ENCODE measurements around the gene NPM1. TPM values are rescaled to one million over a fixed set of nuclear protein-coding genes. Genes with fewer than 3 reads are reported as not detected.
A peak's percentile ranks its signal among the peaks of the same experiment; 100 is the strongest.
"Not testable (repeated sequence)": the region's sequence is repeated elsewhere in the genome, so short reads cannot be mapped to it uniquely, and the experiment has no call there.

Gene NPM1
- total RNA-seq, 1 experiment from 2014 or later: 2,112 TPM

- peaks cover 13% of the 10 kb centered on the region for H3K36me3 ChIP-seq (ENCODE audit: control insufficient read depth, insufficient read depth, low read length)
- intact Hi-C loops (cut with micrococcal nuclease; ENCODE audit: unreplicated experiment): no loop called here
- Mint-ChIP-seq H3K4me1 (ENCODE audit: low read depth, unreplicated experiment) (peaks cover 8% of the 10 kb centered on the region), H3K36me3 (ENCODE audit: insufficient read depth, unreplicated experiment) (peaks cover 97% of the 10 kb centered on the region), H3K27me3 (ENCODE audit: insufficient read depth, unreplicated experiment) (no peaks in the 10 kb centered on the region), H3K4me3 (ENCODE audit: unreplicated experiment) (no peak overlapping the region), H3K9me3 (ENCODE audit: unreplicated experiment) (no peaks in the 10 kb centered on the region), H3K27ac (ENCODE audit: unreplicated experiment) (no peak overlapping the region)
- CTCF ChIA-PET: no interaction called here
- H3K4me1 ChIP-seq: peaks cover 25% of the 10 kb centered on the region
- no peaks in the 10 kb centered on the region for H3K27me3 ChIP-seq (replicated peaks; ENCODE audit: control insufficient read depth, insufficient read depth, low read length)
- BruUV-seq (replicated peaks): no TSS peak
- no peak for TF ChIP-seq CTCF (IDR thresholded peaks at IDR 0.05; ENCODE audit: insufficient read depth in 1 of 2, low read depth in 1 of 2, low read length in 1 of 2, severe bottlenecking in 1 of 2, unreplicated experiment in 1 of 2)
- no peak overlapping the region for H3K4me3 ChIP-seq (ENCODE audit: low read depth, low read length)
- POLR2A ChIA-PET: no interaction called here
- 0 out of 2 replicates have a peak, but pooled peaks cover 4% of the 10 kb centered on the region for H3K9me3 ChIP-seq
- no peak for DNase-seq
Measured at GRCh38 chr5:171397190-171397589, 9.5 kb downstream of the NPM1 start.

GRCh38 chr5:171397599-171397998, 9.9 kb downstream of the NPM1 start:
- H3K4me3 Mint-ChIP-seq (ENCODE audit: unreplicated experiment): no peak overlapping the region
- Histone ChIP-seq H3K36me3 (ENCODE audit: control insufficient read depth, insufficient read depth, low read length) (peaks cover 11% of the 10 kb centered on the region), H3K4me3 (ENCODE audit: low read depth, low read length) (no peak overlapping the region), H3K4me1 (peaks cover 25% of the 10 kb centered on the region), H3K9me3 (0 out of 2 replicates have a peak, but pooled peaks cover 4% of the 10 kb centered on the region), H3K27me3 (replicated peaks; ENCODE audit: control insufficient read depth, insufficient read depth, low read length) (no peaks in the 10 kb centered on the region)
- BruUV-seq (replicated peaks): no TSS peak
- ChIA-PET CTCF (no interaction called here), POLR2A (no interaction called here)
- DNase-seq: no peak
- intact Hi-C loops (cut with micrococcal nuclease; ENCODE audit: unreplicated experiment): no loop called here
- no peaks in the 10 kb centered on the region for H3K9me3 Mint-ChIP-seq (ENCODE audit: unreplicated experiment)
- H3K4me1 Mint-ChIP-seq (ENCODE audit: low read depth, unreplicated experiment): peaks cover 4% of the 10 kb centered on the region
- no peak overlapping the region for H3K27ac Mint-ChIP-seq (ENCODE audit: unreplicated experiment)
- TF ChIP-seq CTCF (IDR thresholded peaks at IDR 0.05; ENCODE audit: insufficient read depth in 1 of 2, low read depth in 1 of 2, low read length in 1 of 2, severe bottlenecking in 1 of 2, unreplicated experiment in 1 of 2): no peak
- no peaks in the 10 kb centered on the region for H3K27me3 Mint-ChIP-seq (ENCODE audit: insufficient read depth, unreplicated experiment)
- peaks cover 96% of the 10 kb centered on the region for H3K36me3 Mint-ChIP-seq (ENCODE audit: insufficient read depth, unreplicated experiment)

GRCh38 chr5:171398660-171399059, 11.0 kb downstream of the NPM1 start:
- POLR2A ChIA-PET; H3K27me3 ChIP-seq (replicated peaks; ENCODE audit: control insufficient read depth, insufficient read depth, low read length); H3K4me1 Mint-ChIP-seq (ENCODE audit: low read depth, unreplicated experiment); BruUV-seq (replicated peaks); H3K9me3 ChIP-seq; H3K9me3 Mint-ChIP-seq (ENCODE audit: unreplicated experiment); H3K4me3 ChIP-seq (ENCODE audit: low read depth, low read length); H3K27me3 Mint-ChIP-seq (ENCODE audit: insufficient read depth, unreplicated experiment); intact Hi-C loops (cut with micrococcal nuclease; ENCODE audit: unreplicated experiment); H3K27ac Mint-ChIP-seq (ENCODE audit: unreplicated experiment); DNase-seq; H3K4me3 Mint-ChIP-seq (ENCODE audit: unreplicated experiment): not testable (repeated sequence)
- Histone ChIP-seq H3K4me1 (peaks cover 25% of the 10 kb centered on the region), H3K36me3 (ENCODE audit: control insufficient read depth, insufficient read depth, low read length) (peaks cover 11% of the 10 kb centered on the region)
- H3K36me3 Mint-ChIP-seq (ENCODE audit: insufficient read depth, unreplicated experiment): peaks cover 90% of the 10 kb centered on the region
- CTCF ChIA-PET: interaction anchor here (0.6 kb wide), 1 partner anchor 19 kb away, joined by 3 read pairs; no protein-coding TSS in a partner anchor

- H3K4me1 ChIP-seq: peaks cover 25% of the 10 kb centered on the region
- Mint-ChIP-seq H3K27me3 (ENCODE audit: insufficient read depth, unreplicated experiment) (no peaks in the 10 kb centered on the region), H3K36me3 (ENCODE audit: insufficient read depth, unreplicated experiment) (peaks cover 82% of the 10 kb centered on the region), H3K27ac (ENCODE audit: unreplicated experiment) (peak overlapping the region; percentile 72), H3K4me3 (ENCODE audit: unreplicated experiment) (no peak overlapping the region), H3K4me1 (ENCODE audit: low read depth, unreplicated experiment) (no peaks in the 10 kb centered on the region), H3K9me3 (ENCODE audit: unreplicated experiment) (no peaks in the 10 kb centered on the region)
- TF ChIP-seq CTCF (IDR thresholded peaks at IDR 0.05; ENCODE audit: insufficient read depth in 1 of 2, low read depth in 1 of 2, low read length in 1 of 2, severe bottlenecking in 1 of 2, unreplicated experiment in 1 of 2): no peak
- H3K9me3 ChIP-seq: 0 out of 2 replicates have a peak, but pooled peaks cover 4% of the 10 kb centered on the region
- no TSS peak for BruUV-seq (replicated peaks)
- DNase-seq: no peak
- intact Hi-C loops (cut with micrococcal nuclease; ENCODE audit: unreplicated experiment): no loop called here
- H3K36me3 ChIP-seq (ENCODE audit: control insufficient read depth, insufficient read depth, low read length): peaks cover 10% of the 10 kb centered on the region
- H3K4me3 ChIP-seq (ENCODE audit: low read depth, low read length): no peak overlapping the region
- no peaks in the 10 kb centered on the region for H3K27me3 ChIP-seq (replicated peaks; ENCODE audit: control insufficient read depth, insufficient read depth, low read length)
- ChIA-PET POLR2A (interaction anchor here (0.6 kb wide), 1 partner anchor 537 kb away, joined by 4 read pairs; no protein-coding TSS in a partner anchor), CTCF (interaction anchor here (0.6 kb wide), 1 partner anchor 900 kb away, joined by 3 read pairs; no protein-coding TSS in a partner anchor)
Measured at GRCh38 chr5:171400169-171400568, 12.5 kb downstream of the NPM1 start.

Measured in Caco-2 (cell line).